NCI-H2081 treated with DMSO at 0.1 percent for 48 hours (cell line): ENCODE data around the gene RAD51C.
"Not testable (repeated sequence)": the region's sequence is repeated elsewhere in the genome, so short reads cannot be mapped to it uniquely, and the experiment has no call there.

ENCODE experiments used
- DNase-seq: peaks from one replicate; lab custom pipeline; 2025; lab: John Stamatoyannopoulos, UW

RAD51C gene

GRCh38 chr17:58684003-58684402 is 8.4 kb upstream of the RAD51C start:
- DNase-seq: no peak

- not testable (repeated sequence) for DNase-seq
Observed at GRCh38 chr17:58684462-58684861, 7.9 kb upstream of the RAD51C start.

GRCh38 chr17:58686980-58687379 is 5.4 kb upstream of the RAD51C start:
- no peak for DNase-seq

GRCh38 chr17:58688521-58688920 is 3.9 kb upstream of the RAD51C start:
- DNase-seq: no peak

- not testable (repeated sequence) for DNase-seq
Observed at GRCh38 chr17:58690033-58690432, 2.4 kb upstream of the RAD51C start.

- no peak for DNase-seq
Observed at GRCh38 chr17:58691701-58692238, 632 bp upstream of the RAD51C start, which contains the start of gene TEX14. Gene TEX14, minus strand, starts transcription at chr17:58692045. Its CDS starts 40,044 bp downstream, at chr17:58652001.

GRCh38 chr17:58693208-58693607 is 806 bp downstream of the RAD51C start:
- DNase-seq: no peak

- no peak for DNase-seq
Observed at GRCh38 chr17:58693751-58694150, 1.3 kb downstream of the RAD51C start.

GRCh38 chr17:58694302-58694701 is 1.9 kb downstream of the RAD51C start:
- DNase-seq: no peak

- no peak for DNase-seq
Observed at GRCh38 chr17:58694826-58695225, 2.4 kb downstream of the RAD51C start.

- no peak for DNase-seq
Observed at GRCh38 chr17:58699771-58700170, 7.4 kb downstream of the RAD51C start.

GRCh38 chr17:58702045-58702476 is 9.7 kb downstream of the RAD51C start:
- no peak for DNase-seq

GRCh38 chr17:58702708-58703107 is 10.3 kb downstream of the RAD51C start:
- no peak for DNase-seq

- no peak for DNase-seq
Observed at GRCh38 chr17:58703137-58703915, 10.9 kb downstream of the RAD51C start.

GRCh38 chr17:58703916-58704286 is 11.5 kb downstream of the RAD51C start:
- DNase-seq: no peak

- DNase-seq: no peak
Observed at GRCh38 chr17:58706351-58707140, 14.1 kb downstream of the RAD51C start.

- DNase-seq: peak; percentile 38
Observed at GRCh38 chr17:58710948-58711552, 18.6 kb downstream of the RAD51C start.

- DNase-seq: no peak
Observed at GRCh38 chr17:58722274-58722673, 29.9 kb downstream of the RAD51C start.

GRCh38 chr17:58722696-58723095 is 30.3 kb downstream of the RAD51C start:
- DNase-seq: no peak

- no peak for DNase-seq
Observed at GRCh38 chr17:58728798-58729197, 36.4 kb downstream of the RAD51C start.

- DNase-seq: no peak
Observed at GRCh38 chr17:58730937-58731336, 38.5 kb downstream of the RAD51C start.

GRCh38 chr17:58734040-58734439 is 41.6 kb downstream of the RAD51C start:
- no peak for DNase-seq
